Measurements from ENCODE around the gene CAB39. TPM values are rescaled to one million over a fixed set of nuclear protein-coding genes. Genes with fewer than 3 reads are reported as not detected.

The CAB39 gene
- polyA plus RNA-seq, 3 donors, result 33.1 to 53.8 (median 38.3) TPM

DNA sequence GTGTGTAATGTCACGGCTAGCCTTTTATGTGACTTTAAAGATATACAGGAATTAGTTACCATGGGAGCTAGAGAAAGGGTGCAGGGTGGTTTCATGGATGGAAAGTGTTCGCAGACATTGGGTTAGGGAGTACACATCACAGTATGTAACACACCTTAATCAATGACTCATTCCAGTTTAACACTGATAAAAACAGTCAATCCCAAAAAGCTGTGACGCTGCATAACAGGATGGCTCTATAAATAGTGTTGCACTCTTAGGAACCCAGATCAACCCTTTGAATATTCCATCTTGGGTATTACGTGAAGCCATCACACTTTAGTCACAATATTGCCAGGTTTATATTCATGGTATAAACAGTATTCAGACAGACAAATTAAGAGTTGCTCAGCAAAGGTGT lies 33.6 kb downstream of the CAB39 start:
- no peaks in the 10 kb centered on the region for H3K27me3 ChIP-seq (ENCODE audit: control insufficient read depth in 2 of 2, insufficient read depth in 2 of 2, low read length in 2 of 2)
- H3K36me3 ChIP-seq (replicated peaks in 1 of 2; ENCODE audit: control insufficient read depth in 1 of 2, insufficient read depth in 2 of 2, low read length in 2 of 2), result peaks cover 22 to 52% of the 10 kb centered on the region in 2 donors
- DNase-seq, result no peak
- WGBS (ENCODE audit: insufficient coverage), result no CpG with 5 or more reads among the region's 4 CpGs
- no peak overlapping the region for H3K9ac ChIP-seq (ENCODE audit: insufficient read depth, low read length, poor library complexity, severe bottlenecking)
- Mint-ChIP-seq H3K4me1 (peaks cover 14% of the 10 kb centered on the region), H3K4me3 (no peak overlapping the region), H3K36me3 (peaks cover 32 to 43% of the 10 kb centered on the region in 2 donors), H3K27me3 (ENCODE audit: low read depth in 3 of 3) (no peaks in the 10 kb centered on the region), H3K9me3 (no peaks in the 10 kb centered on the region), H3K27ac (no peak overlapping the region)
- intact Hi-C loops (cut with micrococcal nuclease), result no loop called here
- no peaks in the 10 kb centered on the region for H3K4me1 ChIP-seq (ENCODE audit: control insufficient read depth in 1 of 2, insufficient read depth in 2 of 2, low read length in 2 of 2)
- no peak overlapping the region for H3K4me3 ChIP-seq (replicated peaks in 1 of 3; ENCODE audit: low read depth in 2 of 3, low read length in 3 of 3)
- H2AFZ ChIP-seq (ENCODE audit: insufficient read depth, low read depth, low read length, poor library complexity, severe bottlenecking), result no peak overlapping the region
- peaks cover 99% of the 10 kb centered on the region for H3K79me2 ChIP-seq (ENCODE audit: insufficient read depth, low read length)
- no peak overlapping the region for H3K4me2 ChIP-seq (replicated peaks; ENCODE audit: extremely low read depth, low read length, poor library complexity, severe bottlenecking)
- TF ChIP-seq, protein P1, sequence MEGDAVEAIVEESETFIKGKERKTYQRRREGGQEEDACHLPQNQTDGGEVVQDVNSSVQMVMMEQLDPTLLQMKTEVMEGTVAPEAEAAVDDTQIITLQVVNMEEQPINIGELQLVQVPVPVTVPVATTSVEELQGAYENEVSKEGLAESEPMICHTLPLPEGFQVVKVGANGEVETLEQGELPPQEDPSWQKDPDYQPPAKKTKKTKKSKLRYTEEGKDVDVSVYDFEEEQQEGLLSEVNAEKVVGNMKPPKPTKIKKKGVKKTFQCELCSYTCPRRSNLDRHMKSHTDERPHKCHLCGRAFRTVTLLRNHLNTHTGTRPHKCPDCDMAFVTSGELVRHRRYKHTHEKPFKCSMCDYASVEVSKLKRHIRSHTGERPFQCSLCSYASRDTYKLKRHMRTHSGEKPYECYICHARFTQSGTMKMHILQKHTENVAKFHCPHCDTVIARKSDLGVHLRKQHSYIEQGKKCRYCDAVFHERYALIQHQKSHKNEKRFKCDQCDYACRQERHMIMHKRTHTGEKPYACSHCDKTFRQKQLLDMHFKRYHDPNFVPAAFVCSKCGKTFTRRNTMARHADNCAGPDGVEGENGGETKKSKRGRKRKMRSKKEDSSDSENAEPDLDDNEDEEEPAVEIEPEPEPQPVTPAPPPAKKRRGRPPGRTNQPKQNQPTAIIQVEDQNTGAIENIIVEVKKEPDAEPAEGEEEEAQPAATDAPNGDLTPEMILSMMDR (IDR thresholded peaks at IDR 0.05), result no peak
- no peak overlapping the region for H3K27ac ChIP-seq (ENCODE audit: low read depth in 1 of 2, low read length in 2 of 2)
- H3K9me3 ChIP-seq (replicated peaks in 1 of 2; ENCODE audit: control insufficient read depth in 1 of 2, insufficient read depth in 1 of 2, low read length in 2 of 2), result no peaks in the 10 kb centered on the region
- peaks cover 99% of the 10 kb centered on the region for H4K20me1 ChIP-seq (ENCODE audit: insufficient read depth, low read length)

DNA sequence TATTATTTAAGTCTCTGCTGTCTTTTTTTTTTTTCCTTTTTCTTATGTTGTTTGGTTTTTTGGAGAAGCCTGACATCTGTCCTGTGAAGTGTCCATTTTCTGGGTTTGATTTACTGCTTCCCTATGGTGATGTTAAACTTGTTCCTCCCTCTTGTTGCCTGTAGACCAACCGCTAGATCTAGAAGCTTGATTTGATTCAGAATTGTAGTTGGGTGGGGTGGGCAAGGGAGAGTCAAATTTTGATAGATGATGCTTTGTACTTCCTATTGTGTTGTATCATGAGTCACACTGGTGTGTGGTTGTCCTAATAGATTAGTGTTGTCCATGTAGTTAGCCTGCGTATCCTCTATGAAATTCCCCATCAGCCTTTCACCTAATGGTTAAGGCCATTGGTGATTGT lies 35.4 kb downstream of the CAB39 start:
- Histone ChIP-seq H3K79me2 (ENCODE audit: insufficient read depth, low read length) (peaks cover 99% of the 10 kb centered on the region), H3K4me2 (replicated peaks; ENCODE audit: extremely low read depth, low read length, poor library complexity, severe bottlenecking) (no peak overlapping the region), H3K9me3 (replicated peaks in 1 of 2; ENCODE audit: control insufficient read depth in 1 of 2, insufficient read depth in 1 of 2, low read length in 2 of 2) (no peaks in the 10 kb centered on the region), H3K27me3 (ENCODE audit: control insufficient read depth in 2 of 2, insufficient read depth in 2 of 2, low read length in 2 of 2) (no peaks in the 10 kb centered on the region), H3K4me1 (ENCODE audit: control insufficient read depth in 1 of 2, insufficient read depth in 2 of 2, low read length in 2 of 2) (no peaks in the 10 kb centered on the region), H3K4me3 (replicated peaks in 1 of 3; ENCODE audit: low read depth in 2 of 3, low read length in 3 of 3) (no peak overlapping the region), H2AFZ (ENCODE audit: insufficient read depth, low read depth, low read length, poor library complexity, severe bottlenecking) (no peak overlapping the region), H3K9ac (ENCODE audit: insufficient read depth, low read length, poor library complexity, severe bottlenecking) (no peak overlapping the region), H3K27ac (ENCODE audit: low read depth in 1 of 2, low read length in 2 of 2) (no peak overlapping the region), H4K20me1 (ENCODE audit: insufficient read depth, low read length) (peaks cover 99% of the 10 kb centered on the region), H3K36me3 (replicated peaks in 1 of 2; ENCODE audit: control insufficient read depth in 1 of 2, insufficient read depth in 2 of 2, low read length in 2 of 2) (peaks cover 11 to 45% of the 10 kb centered on the region in 2 donors)
- H3K4me1 Mint-ChIP-seq, result peaks cover 20% of the 10 kb centered on the region
- H3K27ac Mint-ChIP-seq, result no peak overlapping the region
- no peaks in the 10 kb centered on the region for H3K27me3 Mint-ChIP-seq (ENCODE audit: low read depth in 3 of 3)
- WGBS (ENCODE audit: insufficient coverage), result 100% methylated on average over 1 of the region's 2 CpGs
- no peak for DNase-seq
- H3K36me3 Mint-ChIP-seq, result peaks cover 27 to 45% of the 10 kb centered on the region in 2 donors
- intact Hi-C loops (cut with micrococcal nuclease), result no loop called here
- peaks cover 0 to 2% (median 0%) of the 10 kb centered on the region in 7 donors for H3K9me3 Mint-ChIP-seq
- no peak overlapping the region for H3K4me3 Mint-ChIP-seq
- TF ChIP-seq, protein P1 (IDR thresholded peaks at IDR 0.05), result no peak
